GM20000 (cell line): ENCODE results near the gene ALDH1A3.
A peak's percentile ranks its signal among the peaks of the same experiment; 100 is the strongest.

Experiments used
- DNase-seq: peaks from one replicate; pipeline ENCODE4 v3.0.0; 2012; ENCODE audit warnings: low spot score
- CTCF ChIP-seq: IDR thresholded peaks from 2 replicates; pipeline ENCODE4 v1.5.1; 2012; ENCODE audit warnings: mild to moderate bottlenecking, control low read depth; ENCODE audit errors: extremely low read depth, missing control alignments

Gene ALDH1A3

GRCh38 chr15:100914876-100915275, 35.2 kb downstream of the ALDH1A3 start:
- no peak for TF ChIP-seq CTCF
- no peak for DNase-seq

GRCh38 chr15:100918034-100918689, 38.5 kb downstream of the ALDH1A3 start:
- peak; percentile 98 for TF ChIP-seq CTCF
- peak; percentile 94 for DNase-seq

GRCh38 chr15:100918690-100919480, 39.3 kb downstream of the ALDH1A3 start, which contains the start of gene LRRK1:
LRRK1 (plus strand) TSS chr15:100919357; CDS start chr15:100924633, 5,276 bp downstream.
- TF ChIP-seq CTCF = no peak
- DNase-seq = peak; percentile 82

GRCh38 chr15:100919481-100920405, 40.1 kb downstream of the ALDH1A3 start:
- peak; percentile 69 for DNase-seq

DNA sequence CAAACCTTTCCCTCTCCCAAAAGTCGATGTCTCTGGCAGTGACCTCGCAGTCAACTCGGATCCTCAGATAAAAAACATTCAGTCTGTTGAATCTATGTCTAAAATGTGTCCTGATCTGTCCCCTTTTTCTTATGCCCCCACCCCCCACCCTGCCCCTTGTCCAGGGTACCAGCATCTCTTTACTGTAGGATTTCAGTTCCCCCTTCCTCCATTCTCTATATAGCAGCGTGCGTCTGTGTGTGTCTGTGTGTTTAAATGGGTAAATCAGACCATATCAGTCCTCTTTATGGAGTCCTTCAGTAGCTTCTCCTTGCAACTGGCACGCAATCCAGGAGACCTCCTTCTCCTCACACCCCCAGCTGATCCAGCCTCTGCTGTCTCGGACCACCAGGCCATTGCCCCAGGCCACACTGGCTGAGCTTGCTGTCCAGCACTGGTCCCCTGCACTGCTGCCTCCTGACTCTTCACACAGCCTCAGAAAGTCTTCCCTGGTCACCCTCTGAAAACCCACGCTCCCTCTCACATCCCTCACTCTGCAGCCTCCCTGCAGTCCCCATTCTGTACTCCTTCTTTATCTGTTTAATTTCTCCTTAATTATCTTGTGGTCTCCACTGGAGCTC, 41.0 kb downstream of the ALDH1A3 start:
- peak; percentile 52 for DNase-seq
- TF ChIP-seq CTCF = no peak

More at GRCh38 chr15:100919481-100920405, 40.1 kb downstream of the ALDH1A3 start:
- TF ChIP-seq CTCF = peak; percentile 13

DNA sequence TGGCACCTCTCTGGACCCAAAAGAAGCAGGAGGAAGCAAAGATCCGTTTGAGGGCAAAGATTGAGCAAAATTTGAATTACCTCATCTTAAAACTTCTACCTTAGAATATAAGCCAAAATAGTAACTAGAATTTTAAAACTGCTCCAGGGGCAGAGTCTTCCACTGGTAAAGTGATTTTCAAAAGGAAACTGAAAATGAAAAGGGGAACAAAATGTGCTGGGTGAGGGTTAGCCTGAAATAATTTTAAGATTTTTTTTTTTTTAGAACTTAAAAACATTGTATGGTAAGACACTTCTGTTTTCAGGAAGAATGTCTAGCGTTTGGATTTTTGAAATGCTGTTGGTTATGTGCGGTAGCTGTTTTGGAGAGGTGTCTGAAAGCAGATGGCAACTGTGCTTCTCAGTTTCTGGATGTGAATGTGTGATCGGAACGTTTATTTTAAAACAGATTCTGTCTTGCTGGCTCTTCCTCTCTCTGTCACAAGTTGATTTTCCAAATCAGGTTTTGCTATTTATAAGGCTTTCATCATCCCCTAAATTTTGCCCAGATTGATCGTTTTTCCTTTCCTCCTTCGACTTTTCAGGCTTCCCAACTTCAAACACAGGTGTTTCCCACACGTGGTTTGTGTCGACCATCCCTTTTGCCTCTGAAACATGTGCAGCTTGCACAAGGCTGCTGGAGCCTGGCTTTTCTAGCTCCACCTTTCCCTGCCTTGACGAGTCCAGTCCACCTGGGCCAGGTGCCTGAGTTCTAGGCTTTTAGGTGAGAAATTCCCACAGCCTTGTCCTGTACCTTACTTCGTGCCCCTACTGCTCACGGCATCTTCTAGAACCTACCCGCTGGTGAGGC, 42.8 kb downstream of the ALDH1A3 start:
- DNase-seq = peak; percentile 76
- no peak for TF ChIP-seq CTCF
